PC-9 (cell line): ENCODE results near the gene IL4I1. TPM values are rescaled to one million over a fixed set of nuclear protein-coding genes. Genes with fewer than 3 reads are reported as not detected.

ENCODE experiments used
- BruUV-seq: library from RNA; stranded (reverse); fragments of 400-500 nt; replicated peaks from 2 replicates; lab custom pipeline; 2021; lab: Mats Ljungman, UMichigan
- CTCF ChIA-PET: fragments of 300-600 bp; sonication (Branson Sonifier 250); formaldehyde crosslinking; loops from one replicate; lab custom pipeline; 2022; ENCODE audit warnings: antibody characterized with exemption; lab: Charles Lee
- POLR2A ChIA-PET: fragments of 300-600 bp; sonication (Branson Sonifier 250); formaldehyde crosslinking; loops from one replicate; lab custom pipeline; 2022; ENCODE audit warnings: antibody characterized with exemption; ENCODE audit not compliant: unreplicated experiment; lab: Charles Lee
- DNase-seq, 2 experiments: peaks; one replicate each; pipeline versions ENCODE4 v3.0.0 to v3.0.0-alpha.2; 2015 to 2022; ENCODE audit warnings: mixed read lengths in 1 of 2
- H2AFZ ChIP-seq: fragments of 200-600 bp; sonication (generic); 2 replicates; pipeline ENCODE4 v1.8.1; 2017; ENCODE audit warnings: antibody characterized with exemption
- H3F3A ChIP-seq: fragments of 200-600 bp; sonication (generic); 2 replicates; pipeline ENCODE4 v1.8.1; 2017; ENCODE audit warnings: antibody characterized with exemption, mild to moderate bottlenecking, low read depth; ENCODE audit not compliant: insufficient read depth
- H3K27ac ChIP-seq: fragments of 200-600 bp; sonication (generic); 2 replicates; pipeline ENCODE4 v1.6.1; 2016; ENCODE audit warnings: mixed run types
- H3K27me3 ChIP-seq: fragments of 200-600 bp; sonication (generic); 2 replicates; pipeline ENCODE4 v1.6.1; 2016; ENCODE audit warnings: low read depth, mixed run types; ENCODE audit not compliant: insufficient read depth
- H3K36me3 ChIP-seq: fragments of 200-600 bp; sonication (generic); 2 replicates; pipeline ENCODE4 v1.6.1; 2016; ENCODE audit warnings: low read depth, mixed run types
- H3K4me1 ChIP-seq: fragments of 200-600 bp; sonication (generic); replicated peaks from 2 replicates; pipeline ENCODE4 v1.6.1; 2016; ENCODE audit warnings: mixed run types; ENCODE audit not compliant: insufficient read depth
- H3K4me2 ChIP-seq: fragments of 200-600 bp; sonication (generic); 2 replicates; pipeline ENCODE4 v1.6.1; 2017; ENCODE audit warnings: mixed run types
- H3K4me3 ChIP-seq: fragments of 200-600 bp; sonication (generic); 2 replicates; pipeline ENCODE4 v1.6.1; 2016; ENCODE audit warnings: mixed run types
- H3K79me2 ChIP-seq: fragments of 200-600 bp; sonication (generic); 2 replicates; pipeline ENCODE4 v1.6.1; 2017; ENCODE audit warnings: low read depth, mixed run types
- H3K9me2 ChIP-seq: fragments of 200-600 bp; sonication (generic); 2 replicates; pipeline ENCODE4 v1.8.1; 2017; ENCODE audit warnings: mild to moderate bottlenecking; ENCODE audit not compliant: insufficient read depth
- H3K9me3 ChIP-seq: fragments of 200-600 bp; sonication (generic); 2 replicates; pipeline ENCODE4 v1.8.1; 2016; ENCODE audit warnings: low read depth; ENCODE audit not compliant: insufficient read depth
- H4K20me1 ChIP-seq: fragments of 200-600 bp; sonication (generic); 2 replicates; pipeline ENCODE4 v1.8.1; 2017; ENCODE audit not compliant: insufficient read depth
- CTCF ChIP-seq: fragments of 200-600 bp; sonication (generic); conservative IDR thresholded peaks from 2 replicates; pipeline ENCODE4 v1.6.1; 2017; ENCODE audit warnings: mixed run types, antibody characterized with exemption, mild to moderate bottlenecking, moderate library complexity
- EZH2 ChIP-seq: fragments of 200-600 bp; sonication (generic); IDR thresholded peaks from 2 replicates; pipeline ENCODE4 v1.8.0; 2017; ENCODE audit warnings: antibody characterized with exemption, low read depth
- intact Hi-C: fragments of 100-400 bp; cut with micrococcal nuclease; formaldehyde crosslinking; loops from one replicate; pipeline ENCODE4 v1.10.0; 2022; ENCODE audit not compliant: unreplicated experiment
- total RNA-seq: library from RNA; stranded (reverse); gene quantifications from 2 replicates; pipeline ENCODE4 v1.2.3, GENCODE V29; 2021

Gene IL4I1
- total RNA-seq, 1 experiment from 2014 or later, result not detected

- CTCF ChIA-PET, result no interaction called here
- Histone ChIP-seq H3K79me2 (peaks cover 7% of the 10 kb centered on the region; the same call in 1 of the 2 replicates), H3K9me3 (no peaks in the 10 kb centered on the region), H3K4me3 (no peak overlapping the region), H3K27me3 (no peaks in the 10 kb centered on the region), H3K4me2 (no peak overlapping the region), H2AFZ (no peak overlapping the region), H3F3A (peaks cover 49% of the 10 kb centered on the region), H3K4me1 (peaks cover 16% of the 10 kb centered on the region), H3K9me2 (no peaks in the 10 kb centered on the region), H4K20me1 (peaks cover 7% of the 10 kb centered on the region; the same call in 1 of the 2 replicates), H3K36me3 (peaks cover 15% of the 10 kb centered on the region), H3K27ac (no peak overlapping the region)
- no peak for DNase-seq
- no TSS peak for BruUV-seq
- intact Hi-C loops, result no loop called here
- POLR2A ChIA-PET, result no interaction called here
- TF ChIP-seq EZH2 (no peak), CTCF (no peak)
Measured at GRCh38 chr19:49844138-49845095, 52.3 kb downstream of the IL4I1 start.

- H3K4me3 ChIP-seq, result no peak overlapping the region
- TF ChIP-seq CTCF (no peak), EZH2 (no peak)
- no peak overlapping the region for H3K27ac ChIP-seq
- no peak for DNase-seq
- peaks cover 19% of the 10 kb centered on the region for H3K36me3 ChIP-seq
- peaks cover 5% of the 10 kb centered on the region for H3K4me1 ChIP-seq
- H2AFZ ChIP-seq, result no peak overlapping the region
- no TSS peak for BruUV-seq
- no peaks in the 10 kb centered on the region for H3K9me2 ChIP-seq
- no peaks in the 10 kb centered on the region for H3K27me3 ChIP-seq
- POLR2A ChIA-PET, result no interaction called here
- H3K9me3 ChIP-seq, result no peaks in the 10 kb centered on the region
- H4K20me1 ChIP-seq, result peaks cover 11% of the 10 kb centered on the region; the same call in 1 of the 2 replicates
- CTCF ChIA-PET, result interaction anchor here (0.6 kb wide), 1 partner anchor 56 kb away, joined by 8 read pairs; no protein-coding TSS in a partner anchor
- H3K4me2 ChIP-seq, result no peak overlapping the region
- no peaks in the 10 kb centered on the region; the same call in 1 of the 2 replicates for H3K79me2 ChIP-seq
- intact Hi-C loops, result no loop called here
- H3F3A ChIP-seq, result peaks cover 38% of the 10 kb centered on the region
Measured at GRCh38 chr19:49843265-49843664, 53.4 kb downstream of the IL4I1 start.

DNA sequence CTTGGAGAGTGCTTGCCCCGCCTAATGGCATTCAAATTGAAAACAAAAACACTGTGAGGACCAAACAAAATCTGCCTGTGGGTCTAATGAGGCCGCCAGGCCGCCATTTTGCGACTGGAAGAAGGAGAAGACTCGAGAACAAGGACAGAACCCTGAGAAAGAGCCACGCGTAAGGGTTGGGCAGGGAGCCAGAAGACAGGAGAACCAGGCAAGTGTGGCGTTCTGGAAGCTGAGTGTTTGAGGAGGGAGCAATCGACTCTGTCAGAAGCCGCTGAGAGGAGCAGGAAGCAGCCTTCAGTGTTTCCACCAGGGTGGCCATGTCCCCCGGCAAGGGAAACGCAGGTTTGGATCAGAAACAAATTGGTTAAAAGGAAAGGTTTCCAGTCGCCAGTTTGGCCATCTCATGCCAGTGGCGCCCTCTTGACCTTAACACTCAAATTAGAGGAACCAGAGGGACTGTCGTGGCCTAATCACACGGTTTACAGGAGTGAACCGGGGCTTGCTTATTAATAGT, 55.9 kb downstream of the IL4I1 start:
- Histone ChIP-seq H3K4me1 (no peaks in the 10 kb centered on the region), H3K4me3 (no peak overlapping the region), H3K4me2 (no peak overlapping the region), H3K9me3 (no peaks in the 10 kb centered on the region), H3K27ac (no peak overlapping the region), H2AFZ (no peak overlapping the region), H3K27me3 (no peaks in the 10 kb centered on the region), H3F3A (peaks cover 21% of the 10 kb centered on the region), H3K9me2 (no peaks in the 10 kb centered on the region), H3K36me3 (peaks cover 19% of the 10 kb centered on the region), H4K20me1 (peaks cover 11% of the 10 kb centered on the region; the same call in 1 of the 2 replicates), H3K79me2 (no peaks in the 10 kb centered on the region)
- intact Hi-C loops, result no loop called here
- POLR2A ChIA-PET, result no interaction called here
- no peak for DNase-seq
- TF ChIP-seq CTCF (no peak), EZH2 (no peak)
- BruUV-seq, result no TSS peak
- CTCF ChIA-PET, result interaction anchor here (0.6 kb wide), 1 partner anchor 10 kb away, joined by 6 read pairs; no protein-coding TSS in a partner anchor
